ENCODE results near the gene PIAS1.
A peak's percentile ranks its signal among the peaks of the same experiment; 100 is the strongest.
"Not testable (repeated sequence)": the region's sequence is repeated elsewhere in the genome, so short reads cannot be mapped to it uniquely, and the experiment has no call there.

Gene PIAS1

GRCh38 chr15:68053701-68054627, at the start of gene PIAS1:
TSS of gene PIAS1 (plus strand) at chr15:68054315. CDS start at chr15:68054327, 12 bp downstream.
- H3K4me3 ChIP-seq (ENCODE audit: low read length), result peak within 1 kb of the TSS; percentile 99
- H3K4me1 ChIP-seq (ENCODE audit: control insufficient read depth, insufficient read depth, low read length), result peaks cover 38% of the 10 kb centered on the region
- H3K27me3 ChIP-seq (replicated peaks; ENCODE audit: control insufficient read depth, insufficient read depth, low read length), result no peaks in the 10 kb centered on the region
- H3K36me3 ChIP-seq (ENCODE audit: control insufficient read depth, insufficient read depth, low read length, severe bottlenecking), result no peaks in the 10 kb centered on the region
- peak within 1 kb of the TSS; percentile 95 for H3K9ac ChIP-seq (ENCODE audit: low read length)
- H3K9me3 ChIP-seq (ENCODE audit: control insufficient read depth, low read length), result no peaks in the 10 kb centered on the region
- peak; percentile 97 for DNase-seq (ENCODE audit: low read depth)

GRCh38 chr15:68007642-68008041, 46.5 kb upstream of the PIAS1 start:
- not testable (repeated sequence) for H3K9me3 ChIP-seq (ENCODE audit: control insufficient read depth, low read length); DNase-seq (ENCODE audit: low read depth); H3K4me3 ChIP-seq (ENCODE audit: low read length); H3K36me3 ChIP-seq (ENCODE audit: control insufficient read depth, insufficient read depth, low read length, severe bottlenecking); H3K9ac ChIP-seq (ENCODE audit: low read length); H3K4me1 ChIP-seq (ENCODE audit: control insufficient read depth, insufficient read depth, low read length)
- peaks cover 15% of the 10 kb centered on the region for H3K27me3 ChIP-seq (replicated peaks; ENCODE audit: control insufficient read depth, insufficient read depth, low read length)

DNA sequence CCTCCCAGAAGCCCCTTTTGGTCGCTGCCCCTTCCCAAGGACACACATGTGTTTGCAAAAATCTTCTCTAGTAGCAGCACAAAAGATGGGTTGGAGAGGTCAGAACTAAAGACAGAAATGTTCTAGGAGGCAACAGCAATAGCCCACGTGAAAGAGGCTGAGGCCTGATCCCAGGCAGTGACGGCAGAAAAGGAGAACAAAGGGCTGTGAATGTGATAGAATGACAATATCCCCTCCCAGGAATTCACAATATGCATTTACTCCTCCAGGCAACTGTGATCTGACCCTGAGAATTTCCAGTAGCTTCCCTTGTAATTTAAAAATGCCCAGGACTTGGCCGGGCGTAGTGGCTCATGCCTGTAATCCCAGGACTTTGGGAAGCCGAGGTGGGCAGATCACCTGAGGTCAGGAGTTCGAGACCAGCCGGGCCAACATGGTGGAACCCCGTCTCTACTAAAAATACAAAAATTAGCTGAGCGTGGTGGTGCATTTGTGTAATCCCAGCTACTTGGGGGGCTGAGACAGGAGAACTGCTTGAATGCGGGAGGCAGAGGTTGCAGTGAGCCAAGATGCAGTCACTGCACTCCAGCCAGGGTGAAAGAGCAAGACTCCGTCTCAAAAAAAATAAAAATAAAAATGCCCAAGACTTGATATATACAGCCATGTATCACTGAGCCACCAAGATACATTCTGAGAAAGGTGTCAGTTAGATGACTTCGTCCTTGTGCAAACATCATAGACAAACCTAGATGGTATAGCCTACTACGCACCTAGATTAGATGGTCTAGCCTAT, 43.6 kb upstream of the PIAS1 start:
- Histone ChIP-seq H3K9me3 (ENCODE audit: control insufficient read depth, low read length) (no peaks in the 10 kb centered on the region), H3K4me3 (ENCODE audit: low read length) (no peak overlapping the region), H3K4me1 (ENCODE audit: control insufficient read depth, insufficient read depth, low read length) (no peaks in the 10 kb centered on the region), H3K27me3 (replicated peaks; ENCODE audit: control insufficient read depth, insufficient read depth, low read length) (peaks cover 31% of the 10 kb centered on the region), H3K9ac (ENCODE audit: low read length) (no peak overlapping the region), H3K36me3 (ENCODE audit: control insufficient read depth, insufficient read depth, low read length, severe bottlenecking) (no peaks in the 10 kb centered on the region)
- DNase-seq (ENCODE audit: low read depth), result no peak

DNA sequence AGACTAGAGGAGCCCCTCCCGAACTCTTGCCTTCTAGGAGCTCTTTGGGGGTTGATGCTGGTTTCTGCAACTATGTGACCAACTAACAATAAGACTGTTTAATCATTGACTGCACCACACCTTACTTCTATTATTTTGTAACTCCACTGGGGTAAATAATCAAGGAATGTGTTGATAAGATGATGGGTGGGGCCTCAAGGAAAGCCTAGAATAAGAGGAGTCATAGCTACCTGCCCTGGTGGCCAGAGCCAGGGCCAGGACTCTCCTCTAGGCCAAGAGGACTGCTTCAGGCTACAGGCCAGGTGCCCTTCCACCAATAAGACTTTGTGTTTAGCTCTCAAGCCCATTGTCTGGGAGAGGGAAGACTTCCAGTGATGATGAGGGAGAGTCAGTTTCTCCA, 41.2 kb upstream of the PIAS1 start:
- DNase-seq (ENCODE audit: low read depth), result no peak
- no peaks in the 10 kb centered on the region for H3K9me3 ChIP-seq (ENCODE audit: control insufficient read depth, low read length)
- H3K36me3 ChIP-seq (ENCODE audit: control insufficient read depth, insufficient read depth, low read length, severe bottlenecking), result no peaks in the 10 kb centered on the region
- no peaks in the 10 kb centered on the region for H3K4me1 ChIP-seq (ENCODE audit: control insufficient read depth, insufficient read depth, low read length)
- H3K9ac ChIP-seq (ENCODE audit: low read length), result no peak overlapping the region
- no peak overlapping the region for H3K4me3 ChIP-seq (ENCODE audit: low read length)
- H3K27me3 ChIP-seq (replicated peaks; ENCODE audit: control insufficient read depth, insufficient read depth, low read length), result peaks cover 31% of the 10 kb centered on the region

- Histone ChIP-seq H3K4me1 (ENCODE audit: control insufficient read depth, insufficient read depth, low read length) (no peaks in the 10 kb centered on the region), H3K4me3 (ENCODE audit: low read length) (no peak overlapping the region), H3K9ac (ENCODE audit: low read length) (no peak overlapping the region), H3K9me3 (ENCODE audit: control insufficient read depth, low read length) (no peaks in the 10 kb centered on the region), H3K27me3 (replicated peaks; ENCODE audit: control insufficient read depth, insufficient read depth, low read length) (peaks cover 31% of the 10 kb centered on the region), H3K36me3 (ENCODE audit: control insufficient read depth, insufficient read depth, low read length, severe bottlenecking) (no peaks in the 10 kb centered on the region)
- no peak for DNase-seq (ENCODE audit: low read depth)
Measured at GRCh38 chr15:68014219-68014618, 39.9 kb upstream of the PIAS1 start.

DNA sequence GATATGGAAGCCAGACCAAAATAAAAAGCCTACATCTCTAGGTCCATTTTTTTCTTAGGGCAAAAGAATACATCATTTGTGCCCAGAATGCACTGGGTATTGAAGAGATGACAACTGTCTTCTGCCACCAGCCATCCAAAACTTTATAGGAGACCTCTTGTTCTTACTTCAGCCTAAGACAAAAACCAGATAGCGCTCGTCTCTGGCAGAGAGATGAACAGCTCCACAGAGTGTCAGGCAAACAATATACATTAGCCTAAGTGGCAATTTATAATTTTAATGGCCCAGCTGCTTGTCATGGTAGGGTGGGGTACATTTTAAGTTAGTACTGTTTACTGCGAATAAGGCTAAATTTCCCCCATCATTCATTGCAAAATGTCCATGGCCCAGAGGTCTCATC, 38.9 kb upstream of the PIAS1 start:
- Histone ChIP-seq H3K4me3 (ENCODE audit: low read length) (no peak overlapping the region), H3K4me1 (ENCODE audit: control insufficient read depth, insufficient read depth, low read length) (no peaks in the 10 kb centered on the region), H3K27me3 (replicated peaks; ENCODE audit: control insufficient read depth, insufficient read depth, low read length) (peaks cover 24% of the 10 kb centered on the region), H3K9me3 (ENCODE audit: control insufficient read depth, low read length) (no peaks in the 10 kb centered on the region), H3K9ac (ENCODE audit: low read length) (no peak overlapping the region), H3K36me3 (ENCODE audit: control insufficient read depth, insufficient read depth, low read length, severe bottlenecking) (no peaks in the 10 kb centered on the region)
- DNase-seq (ENCODE audit: low read depth), result no peak

GRCh38 chr15:68017201-68017600, 36.9 kb upstream of the PIAS1 start:
- DNase-seq (ENCODE audit: low read depth), result no peak
- peaks cover 18% of the 10 kb centered on the region for H3K27me3 ChIP-seq (replicated peaks; ENCODE audit: control insufficient read depth, insufficient read depth, low read length)

DNA sequence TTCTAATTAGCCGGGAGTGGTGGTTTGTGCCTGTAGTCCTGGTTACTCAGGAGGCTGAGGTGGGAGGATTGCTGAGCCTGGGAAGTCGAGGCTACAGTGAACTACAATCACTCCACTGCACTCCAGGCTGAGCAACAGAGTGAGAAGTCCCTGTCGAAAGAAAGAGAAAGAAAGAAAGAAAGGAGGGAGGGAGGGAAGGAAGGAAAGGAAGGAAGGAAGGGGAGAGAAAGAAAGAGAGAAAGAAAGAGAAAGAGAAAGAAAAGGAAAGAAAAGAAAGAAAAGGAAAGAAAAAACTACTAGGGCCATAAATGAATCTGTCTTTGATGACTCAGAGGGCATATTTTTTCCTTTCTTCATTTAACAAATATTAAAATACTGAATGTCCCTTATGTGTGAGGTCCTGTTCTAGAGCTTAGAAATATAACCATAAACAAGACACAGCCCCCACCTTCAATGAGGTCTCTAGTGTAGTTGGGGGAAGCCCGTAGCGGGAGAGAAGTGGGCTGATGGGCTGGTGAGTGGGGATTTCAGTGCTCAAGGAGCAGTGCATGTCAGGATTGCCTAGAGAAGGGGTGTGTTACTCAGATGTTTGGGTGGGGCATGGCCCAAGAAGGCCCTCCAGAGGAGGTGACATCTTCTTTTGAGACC, 35.2 kb upstream of the PIAS1 start:
- Histone ChIP-seq H3K9me3 (ENCODE audit: control insufficient read depth, low read length) (no peaks in the 10 kb centered on the region), H3K27me3 (replicated peaks; ENCODE audit: control insufficient read depth, insufficient read depth, low read length) (peaks cover 10% of the 10 kb centered on the region), H3K4me3 (ENCODE audit: low read length) (no peak overlapping the region), H3K36me3 (ENCODE audit: control insufficient read depth, insufficient read depth, low read length, severe bottlenecking) (no peaks in the 10 kb centered on the region), H3K9ac (ENCODE audit: low read length) (no peak overlapping the region), H3K4me1 (ENCODE audit: control insufficient read depth, insufficient read depth, low read length) (no peaks in the 10 kb centered on the region)
- no peak for DNase-seq (ENCODE audit: low read depth)

More at GRCh38 chr15:68017201-68017600, 36.9 kb upstream of the PIAS1 start:
- Histone ChIP-seq H3K36me3 (ENCODE audit: control insufficient read depth, insufficient read depth, low read length, severe bottlenecking) (no peaks in the 10 kb centered on the region), H3K4me1 (ENCODE audit: control insufficient read depth, insufficient read depth, low read length) (no peaks in the 10 kb centered on the region), H3K9me3 (ENCODE audit: control insufficient read depth, low read length) (no peaks in the 10 kb centered on the region), H3K9ac (ENCODE audit: low read length) (no peak overlapping the region), H3K4me3 (ENCODE audit: low read length) (no peak overlapping the region)

GRCh38 chr15:68019814-68020525, 34.1 kb upstream of the PIAS1 start:
- Histone ChIP-seq H3K27me3 (replicated peaks; ENCODE audit: control insufficient read depth, insufficient read depth, low read length) (peaks cover 2% of the 10 kb centered on the region), H3K4me1 (ENCODE audit: control insufficient read depth, insufficient read depth, low read length) (no peaks in the 10 kb centered on the region), H3K9me3 (ENCODE audit: control insufficient read depth, low read length) (no peaks in the 10 kb centered on the region), H3K36me3 (ENCODE audit: control insufficient read depth, insufficient read depth, low read length, severe bottlenecking) (no peaks in the 10 kb centered on the region), H3K9ac (ENCODE audit: low read length) (no peak overlapping the region), H3K4me3 (ENCODE audit: low read length) (no peak overlapping the region)
- no peak for DNase-seq (ENCODE audit: low read depth)

GRCh38 chr15:68020685-68021084, 33.4 kb upstream of the PIAS1 start:
- Histone ChIP-seq H3K4me1 (ENCODE audit: control insufficient read depth, insufficient read depth, low read length) (no peaks in the 10 kb centered on the region), H3K27me3 (replicated peaks; ENCODE audit: control insufficient read depth, insufficient read depth, low read length) (peaks cover 2% of the 10 kb centered on the region), H3K9ac (ENCODE audit: low read length) (no peak overlapping the region), H3K9me3 (ENCODE audit: control insufficient read depth, low read length) (no peaks in the 10 kb centered on the region), H3K4me3 (ENCODE audit: low read length) (no peak overlapping the region), H3K36me3 (ENCODE audit: control insufficient read depth, insufficient read depth, low read length, severe bottlenecking) (no peaks in the 10 kb centered on the region)
- DNase-seq (ENCODE audit: low read depth), result no peak
